ENCODE measurements around the gene TATDN3. TPM values are rescaled to one million over a fixed set of nuclear protein-coding genes. Genes with fewer than 3 reads are reported as not detected.

The TATDN3 gene
- total RNA-seq, 2 experiments from 2014 or later, result 13.9 to 18.6 TPM

DNA sequence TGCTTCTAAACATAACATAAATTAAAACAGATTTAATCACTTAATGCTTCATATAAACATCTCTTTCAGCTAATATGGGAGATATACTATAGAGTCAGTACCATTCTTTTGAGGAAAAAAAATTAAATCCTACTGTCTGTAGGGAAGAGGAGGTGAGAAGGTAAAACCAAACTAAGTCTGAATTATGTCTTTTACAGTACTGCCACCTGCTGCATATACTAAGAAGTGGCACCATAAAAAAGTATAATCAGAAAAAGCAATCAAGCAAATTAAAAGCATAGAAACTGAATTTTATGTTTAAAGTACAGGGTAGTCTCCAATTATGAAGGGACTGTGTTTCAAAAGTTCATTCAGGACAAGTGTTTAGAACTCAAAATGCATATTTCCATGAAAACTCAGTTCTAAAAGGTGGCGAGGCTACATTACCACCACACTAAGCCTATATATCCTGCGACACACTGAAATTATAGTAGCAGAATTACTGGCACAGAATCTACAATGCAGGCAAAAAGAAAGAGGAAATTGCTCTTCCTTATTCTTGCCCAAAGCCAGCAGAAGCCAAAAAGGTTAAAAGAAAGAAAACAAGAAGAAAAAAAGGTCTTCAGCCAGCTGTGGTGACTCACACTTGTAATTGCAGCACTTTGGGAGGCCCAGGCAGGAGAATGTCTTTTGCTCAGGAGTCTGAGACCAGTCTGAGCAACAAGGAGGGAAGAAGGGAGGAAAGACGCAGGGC is 9.1 kb upstream of the TATDN3 start:
- POLR2A ChIA-PET, result interaction anchor here (0.5 kb wide), 1 partner anchor 11 kb away, joined by 3 read pairs; no protein-coding TSS in a partner anchor
- ATAC-seq (ENCODE audit: low read depth) (no peak), DNase-seq (no peak)
- peaks cover 9% of the 10 kb centered on the region for H3K4me1 Mint-ChIP-seq
- no peaks in the 10 kb centered on the region for H3K9me3 Mint-ChIP-seq
- H3K27me3 Mint-ChIP-seq, result no peaks in the 10 kb centered on the region
- no peak overlapping the region for H3K4me3 Mint-ChIP-seq
- peaks cover 19% of the 10 kb centered on the region for H3K36me3 Mint-ChIP-seq
- H3K27ac Mint-ChIP-seq, result peak overlapping the region; percentile 32

DNA sequence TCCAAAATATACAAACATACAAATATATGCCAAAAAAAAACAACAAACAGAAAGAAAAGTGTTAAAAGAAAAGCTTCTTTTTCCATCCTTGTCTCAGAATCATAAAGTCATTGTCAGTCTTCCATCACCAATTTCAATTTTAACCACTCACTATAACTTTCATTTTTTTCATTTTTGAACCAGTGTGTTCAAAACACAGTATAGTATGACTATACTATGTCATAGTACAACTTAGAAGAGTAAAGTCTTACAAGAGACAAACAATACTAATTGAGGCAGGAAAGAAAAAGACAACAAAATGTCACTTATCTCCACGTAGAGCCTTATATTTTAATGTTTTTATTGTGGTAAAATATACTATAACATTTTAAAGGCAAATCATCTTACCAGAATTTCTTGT is 7.7 kb upstream of the TATDN3 start:
- H3K4me3 Mint-ChIP-seq, result no peak overlapping the region
- peaks cover 14% of the 10 kb centered on the region for H3K36me3 Mint-ChIP-seq
- no peak for ATAC-seq (ENCODE audit: low read depth)
- peaks cover 12% of the 10 kb centered on the region for H3K4me1 Mint-ChIP-seq
- no peaks in the 10 kb centered on the region for H3K9me3 Mint-ChIP-seq
- DNase-seq, result no peak
- no peaks in the 10 kb centered on the region for H3K27me3 Mint-ChIP-seq
- H3K27ac Mint-ChIP-seq, result no peak overlapping the region
- POLR2A ChIA-PET, result no interaction called here

DNA sequence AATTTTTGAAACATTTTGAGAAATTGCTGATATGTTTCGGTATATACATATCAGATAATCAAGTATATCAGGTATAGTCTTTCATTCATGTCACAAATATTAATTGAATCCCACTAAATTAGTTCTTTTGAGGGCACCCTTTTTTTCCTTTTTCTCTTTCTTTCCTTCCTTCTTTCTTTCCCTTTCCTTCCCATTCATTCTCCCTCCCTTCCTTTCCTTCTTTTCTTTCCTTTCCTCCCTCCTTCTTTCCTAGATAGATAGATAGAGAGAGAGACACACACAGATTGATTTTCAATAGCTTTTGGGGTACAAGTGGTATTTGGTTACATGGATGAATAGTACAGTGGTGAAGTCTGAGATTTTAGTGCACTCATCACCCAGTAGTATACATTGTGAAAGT is 5.8 kb upstream of the TATDN3 start:
- H3K36me3 Mint-ChIP-seq, result peaks cover 14% of the 10 kb centered on the region
- no peak for ATAC-seq (ENCODE audit: low read depth)
- H3K27ac Mint-ChIP-seq, result no peak overlapping the region
- DNase-seq, result no peak
- H3K4me1 Mint-ChIP-seq, result peaks cover 19% of the 10 kb centered on the region
- no peaks in the 10 kb centered on the region for H3K9me3 Mint-ChIP-seq
- no peak overlapping the region for H3K4me3 Mint-ChIP-seq
- POLR2A ChIA-PET, result interaction anchor here (1.2 kb wide), 1 partner anchor 177 kb away, joined by 4 read pairs; the partner anchor contains the start of gene ATF3
- H3K27me3 Mint-ChIP-seq, result no peaks in the 10 kb centered on the region

DNA sequence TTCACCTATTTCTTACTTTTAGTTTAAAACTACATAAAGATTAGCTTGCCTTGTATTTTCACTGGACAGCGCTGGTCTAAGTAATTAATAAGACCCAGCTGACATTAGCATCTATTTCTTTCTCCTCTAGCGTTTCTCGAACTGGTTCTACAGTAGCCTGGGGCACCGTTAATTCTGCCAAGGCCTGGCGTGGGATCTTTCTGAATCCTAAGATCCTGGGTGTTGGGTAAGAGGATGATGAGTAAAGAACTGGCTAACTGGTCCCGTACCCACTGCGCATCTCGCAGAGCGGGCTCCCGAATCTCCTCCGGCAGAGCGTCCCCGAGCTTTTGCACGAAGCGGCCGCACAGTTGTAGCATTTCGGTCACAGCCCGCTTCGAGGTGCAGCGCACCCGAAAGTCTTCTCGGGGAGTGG is 426 bp upstream of the TATDN3 start:
- H3K36me3 Mint-ChIP-seq, result peaks cover 10% of the 10 kb centered on the region
- peak overlapping the region; percentile 97 for H3K27ac Mint-ChIP-seq
- H3K9me3 Mint-ChIP-seq, result no peaks in the 10 kb centered on the region
- POLR2A ChIA-PET, result interaction anchor here (0.6 to 2.6 kb wide), 10 partner anchors 15 to 729 kb away, joined by 3 to 22 read pairs (median 5); partner anchors contain the start of genes ATF3 and FLVCR1
- peaks cover 27% of the 10 kb centered on the region for H3K4me1 Mint-ChIP-seq
- peak overlapping the region; percentile 99 for H3K4me3 Mint-ChIP-seq
- ATAC-seq (ENCODE audit: low read depth) (peak; percentile 70), DNase-seq (no peak)
- H3K27me3 Mint-ChIP-seq, result no peaks in the 10 kb centered on the region

DNA sequence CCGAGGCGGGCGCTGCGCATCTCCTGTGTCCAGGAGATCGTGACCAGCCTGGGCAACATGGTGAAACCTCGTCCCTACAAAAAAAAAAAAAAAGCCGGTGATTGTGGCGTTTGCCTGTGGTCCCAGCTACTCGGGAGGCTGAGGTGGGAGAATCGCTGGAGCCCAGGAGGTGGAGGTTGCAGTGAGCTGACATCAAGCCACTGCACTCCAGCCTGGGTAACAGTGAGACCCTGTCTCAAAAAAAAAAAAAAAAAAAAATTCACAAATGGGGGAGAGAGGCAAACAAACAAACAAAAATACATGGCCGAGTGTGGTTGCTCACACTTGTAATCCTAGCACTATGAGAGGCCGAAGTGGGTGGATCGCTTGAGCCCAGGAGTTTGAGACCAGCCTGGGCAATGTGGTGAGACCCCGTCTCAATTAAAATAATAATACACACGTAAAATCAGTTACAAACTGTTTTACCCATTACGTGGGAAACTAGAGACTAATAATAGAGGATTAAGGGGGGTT is 758 bp downstream of the TATDN3 start:
- DNase-seq (no peak), ATAC-seq (ENCODE audit: low read depth) (no peak)
- POLR2A ChIA-PET, result interaction anchor here (0.6 to 2.6 kb wide), 4 partner anchors 66 to 800 kb away, joined by 3 to 22 read pairs (median 6); partner anchors contain the start of gene FLVCR1
- H3K4me1 Mint-ChIP-seq, result peaks cover 27% of the 10 kb centered on the region
- peak overlapping the region; percentile 99 for H3K4me3 Mint-ChIP-seq
- H3K9me3 Mint-ChIP-seq, result no peaks in the 10 kb centered on the region
- no peaks in the 10 kb centered on the region for H3K27me3 Mint-ChIP-seq
- peak overlapping the region; percentile 97 for H3K27ac Mint-ChIP-seq
- H3K36me3 Mint-ChIP-seq, result peaks cover 10% of the 10 kb centered on the region

DNA sequence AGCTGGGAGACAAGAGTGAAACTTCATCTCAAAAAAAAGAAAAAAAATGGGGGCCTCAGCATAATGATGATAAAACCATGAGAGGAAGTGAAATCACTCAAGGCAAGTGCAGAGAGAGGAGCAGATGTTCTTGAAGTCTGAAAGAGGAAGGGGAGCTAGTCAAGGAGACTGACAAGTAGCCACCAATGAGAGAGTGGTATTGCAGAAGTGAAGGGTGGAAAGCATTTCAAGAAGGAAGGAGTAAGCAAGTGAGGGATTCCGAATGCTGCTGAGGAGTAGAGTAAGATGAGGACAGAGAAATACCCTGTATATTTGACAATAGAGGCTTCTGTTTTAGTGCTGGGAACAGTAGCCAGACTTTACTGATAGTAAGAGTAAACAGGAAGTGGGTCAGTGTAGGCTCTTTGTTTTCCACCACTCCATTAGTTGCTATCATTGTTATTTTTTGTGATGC is 2.9 kb downstream of the TATDN3 start:
- no peak for DNase-seq
- Mint-ChIP-seq H3K27me3 (no peaks in the 10 kb centered on the region), H3K4me1 (peaks cover 24% of the 10 kb centered on the region), H3K27ac (peak overlapping the region; percentile 74), H3K4me3 (peak overlapping the region; percentile 23), H3K9me3 (no peaks in the 10 kb centered on the region), H3K36me3 (peaks cover 14% of the 10 kb centered on the region)
- POLR2A ChIA-PET, result interaction anchor here (1.2 kb wide), 1 partner anchor 63 kb away, joined by 4 read pairs; the partner anchor contains the start of gene FLVCR1
- ATAC-seq (ENCODE audit: low read depth), result no peak

DNA sequence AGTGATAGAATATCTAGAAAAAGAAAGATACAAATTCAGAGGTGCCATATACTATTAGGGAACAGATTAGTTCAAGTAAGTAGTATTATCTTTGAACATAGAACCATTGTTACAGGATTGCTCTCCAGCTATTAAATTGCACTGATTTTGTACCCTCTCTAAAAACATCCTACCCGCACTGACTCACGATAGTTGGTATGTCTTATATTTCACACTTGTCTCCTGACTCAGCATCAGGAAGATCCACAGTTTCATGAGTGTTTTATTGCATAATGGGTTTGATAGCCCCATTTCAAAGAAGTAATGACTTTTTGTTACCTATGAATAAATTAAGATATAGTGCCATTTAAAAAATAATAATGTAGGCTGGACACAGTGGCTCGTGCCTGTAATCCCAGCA is 6.0 kb downstream of the TATDN3 start:
- POLR2A ChIA-PET, result no interaction called here
- DNase-seq (no peak), ATAC-seq (ENCODE audit: low read depth) (no peak)
- Mint-ChIP-seq H3K36me3 (peaks cover 16% of the 10 kb centered on the region), H3K4me3 (no peak overlapping the region), H3K27ac (no peak overlapping the region), H3K9me3 (no peaks in the 10 kb centered on the region), H3K4me1 (peaks cover 14% of the 10 kb centered on the region), H3K27me3 (no peaks in the 10 kb centered on the region)

DNA sequence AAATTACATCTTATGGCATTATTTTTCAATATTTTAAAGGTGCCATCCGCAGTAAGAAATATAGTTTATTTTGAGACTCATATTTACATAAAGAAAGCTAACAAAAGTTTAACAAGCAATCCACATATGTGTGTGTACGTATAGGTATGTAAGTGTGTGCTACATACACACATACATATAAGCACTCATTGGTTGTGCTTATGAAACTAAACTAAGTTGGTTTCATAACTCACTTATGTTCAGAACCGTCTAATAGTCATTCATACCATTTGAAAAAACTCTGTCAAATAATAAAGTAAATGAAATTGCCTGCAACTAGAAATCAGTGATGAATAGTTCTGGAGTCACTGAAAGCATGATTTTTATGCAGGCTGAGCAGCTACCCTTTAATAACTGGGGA is 14.1 kb downstream of the TATDN3 start:
- H3K27ac Mint-ChIP-seq, result no peak overlapping the region
- DNase-seq (no peak), ATAC-seq (ENCODE audit: low read depth) (no peak)
- no peak overlapping the region for H3K4me3 Mint-ChIP-seq
- no peaks in the 10 kb centered on the region for H3K27me3 Mint-ChIP-seq
- POLR2A ChIA-PET, result no interaction called here
- no peaks in the 10 kb centered on the region for H3K4me1 Mint-ChIP-seq
- peaks cover 4% of the 10 kb centered on the region for H3K36me3 Mint-ChIP-seq
- no peaks in the 10 kb centered on the region for H3K9me3 Mint-ChIP-seq

DNA sequence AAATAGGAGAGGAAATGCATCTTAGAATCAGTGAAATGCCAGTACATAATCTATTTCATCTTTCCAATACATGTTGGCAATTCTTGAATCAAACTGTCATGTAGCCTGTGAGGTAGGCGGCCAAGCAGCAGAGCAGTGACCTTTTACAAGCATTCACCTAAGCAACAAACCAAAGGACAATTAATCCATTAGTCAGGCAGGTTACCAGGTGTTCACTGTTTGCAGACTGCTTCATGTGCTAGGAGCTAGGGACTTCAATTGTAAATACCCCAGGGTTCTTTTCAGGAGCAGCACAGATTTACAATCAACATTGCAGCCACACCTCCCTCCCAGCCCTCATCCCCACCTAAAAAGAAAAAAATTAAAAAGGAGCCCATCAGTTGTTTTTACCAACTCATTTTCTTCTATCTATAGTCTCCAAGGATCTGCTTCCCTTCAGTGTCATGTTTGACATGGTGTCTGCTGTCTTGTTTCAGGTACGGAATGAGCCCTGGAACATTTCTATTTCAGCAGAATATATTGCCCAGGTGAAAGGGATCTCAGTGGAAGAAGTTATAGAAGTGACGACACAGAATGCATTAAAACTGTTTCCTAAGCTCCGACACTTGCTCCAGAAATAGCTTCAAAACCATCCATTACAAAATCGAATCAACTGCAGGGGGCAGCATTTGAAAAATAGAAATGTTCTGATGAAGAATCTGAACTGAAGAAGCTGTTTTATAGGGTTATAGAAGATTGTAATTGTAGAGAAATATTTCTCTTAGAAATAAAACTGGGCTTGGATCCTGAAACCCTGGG is 23.0 kb downstream of the TATDN3 start:
- ATAC-seq (ENCODE audit: low read depth) (no peak), DNase-seq (no peak)
- H3K27me3 Mint-ChIP-seq, result no peaks in the 10 kb centered on the region
- POLR2A ChIA-PET, result no interaction called here
- H3K27ac Mint-ChIP-seq, result no peak overlapping the region
- no peak overlapping the region for H3K4me3 Mint-ChIP-seq
- H3K36me3 Mint-ChIP-seq, result peaks cover 2% of the 10 kb centered on the region
- no peaks in the 10 kb centered on the region for H3K9me3 Mint-ChIP-seq
- peaks cover 6% of the 10 kb centered on the region for H3K4me1 Mint-ChIP-seq

DNA sequence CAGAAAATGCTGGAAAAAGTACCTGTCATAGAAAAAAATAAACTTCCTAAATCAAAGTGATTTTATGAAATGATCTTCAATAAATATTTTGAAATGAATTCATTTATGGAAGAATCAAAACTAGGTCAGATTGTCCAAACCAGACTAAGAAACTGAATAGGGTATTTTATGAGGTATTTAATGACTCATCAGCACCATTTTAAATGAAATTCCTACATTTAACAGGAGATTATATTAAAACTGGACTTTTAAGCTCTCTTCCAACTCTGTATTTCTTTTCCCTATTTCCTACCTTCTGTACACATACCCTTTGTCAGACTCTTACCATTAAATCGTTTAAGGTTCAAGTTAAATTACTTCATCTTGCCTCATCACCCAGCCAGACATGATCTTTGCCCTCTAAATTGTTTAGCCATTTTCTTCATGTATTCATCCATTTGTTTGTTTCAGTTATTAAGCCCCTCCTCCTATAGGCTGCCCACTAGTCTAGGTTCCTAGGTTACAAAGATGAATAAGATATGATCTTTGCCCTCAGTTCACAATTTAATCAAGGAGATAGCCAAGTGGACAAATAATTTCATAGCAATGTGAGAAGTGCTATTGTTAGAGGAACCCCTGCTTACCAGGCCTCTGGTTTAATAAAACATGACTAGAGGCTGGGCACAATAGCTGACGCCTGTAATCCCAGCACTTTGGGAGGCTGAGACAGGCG is 25.0 kb downstream of the TATDN3 start:
- no peak overlapping the region for H3K4me3 Mint-ChIP-seq
- DNase-seq (no peak), ATAC-seq (ENCODE audit: low read depth) (no peak)
- no peaks in the 10 kb centered on the region for H3K27me3 Mint-ChIP-seq
- H3K27ac Mint-ChIP-seq, result no peak overlapping the region
- H3K9me3 Mint-ChIP-seq, result no peaks in the 10 kb centered on the region
- H3K4me1 Mint-ChIP-seq, result peaks cover 6% of the 10 kb centered on the region
- POLR2A ChIA-PET, result no interaction called here
- peaks cover 2% of the 10 kb centered on the region for H3K36me3 Mint-ChIP-seq

DNA sequence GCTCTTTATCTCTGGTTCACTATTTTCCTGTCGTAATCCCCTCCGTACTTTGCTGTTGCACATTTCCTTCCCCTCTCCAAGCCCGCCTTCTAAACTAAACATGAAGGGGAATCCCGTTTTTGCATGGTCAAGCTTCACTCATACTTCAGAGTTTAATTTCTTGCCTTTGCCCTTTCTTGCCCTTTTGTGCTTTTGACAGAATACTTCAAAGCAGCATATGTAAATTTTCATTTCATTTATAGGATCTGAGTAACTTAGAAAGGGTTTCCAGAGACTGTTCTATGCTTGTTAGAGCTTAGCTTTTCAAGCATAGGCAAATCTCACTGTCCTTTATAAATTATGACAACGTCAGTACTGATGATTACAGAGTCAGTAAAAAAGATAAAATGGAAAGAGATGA is 28.0 kb downstream of the TATDN3 start:
- Mint-ChIP-seq H3K27ac (no peak overlapping the region), H3K4me1 (peaks cover 6% of the 10 kb centered on the region), H3K9me3 (peaks cover 5% of the 10 kb centered on the region), H3K4me3 (no peak overlapping the region), H3K27me3 (no peaks in the 10 kb centered on the region), H3K36me3 (peaks cover 4% of the 10 kb centered on the region)
- ATAC-seq (ENCODE audit: low read depth) (no peak), DNase-seq (no peak)
- POLR2A ChIA-PET, result no interaction called here

DNA sequence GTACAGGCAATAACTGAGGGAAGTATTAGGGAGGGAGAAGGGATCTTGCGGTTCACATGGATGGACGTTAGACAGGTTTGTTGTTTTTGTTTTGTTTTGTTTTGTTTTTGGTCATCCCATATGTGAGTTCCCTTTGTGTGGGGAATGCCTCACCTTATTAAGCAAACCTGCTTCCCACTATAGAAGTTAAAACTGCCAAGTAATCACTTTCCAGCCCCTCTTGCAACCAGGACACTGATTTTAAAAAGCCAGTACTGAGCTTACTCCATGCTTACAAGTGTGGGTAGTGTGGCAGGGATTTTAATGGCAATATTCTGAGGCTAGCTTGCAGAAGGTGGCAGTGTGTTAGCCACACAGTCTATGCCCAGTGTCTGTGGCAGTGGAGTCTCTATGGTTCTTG is 29.3 kb downstream of the TATDN3 start:
- ATAC-seq (ENCODE audit: low read depth) (no peak), DNase-seq (no peak)
- H3K4me3 Mint-ChIP-seq, result no peak overlapping the region
- H3K4me1 Mint-ChIP-seq, result peaks cover 4% of the 10 kb centered on the region
- peaks cover 9% of the 10 kb centered on the region for H3K9me3 Mint-ChIP-seq
- H3K36me3 Mint-ChIP-seq, result peaks cover 4% of the 10 kb centered on the region
- POLR2A ChIA-PET, result no interaction called here
- H3K27me3 Mint-ChIP-seq, result no peaks in the 10 kb centered on the region
- H3K27ac Mint-ChIP-seq, result no peak overlapping the region

DNA sequence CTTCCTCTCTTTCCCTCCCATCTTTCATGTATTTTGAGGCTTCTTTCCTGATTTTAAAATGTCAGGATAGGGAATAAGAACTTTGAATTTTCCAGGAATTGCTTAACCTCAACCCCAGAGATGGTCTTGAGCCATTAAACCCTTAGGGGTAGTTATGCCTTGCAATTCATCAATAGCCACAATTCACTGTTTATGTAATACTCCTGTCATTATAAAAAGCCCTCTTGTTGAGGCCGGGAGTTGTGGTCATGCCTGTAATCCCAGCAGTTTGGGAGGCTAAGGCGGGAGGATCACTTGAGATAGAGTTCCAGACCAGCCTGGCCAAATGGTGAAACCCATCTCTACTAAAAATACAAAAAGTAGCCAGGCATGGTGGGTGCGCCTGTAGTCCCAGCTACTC is 31.3 kb downstream of the TATDN3 start:
- POLR2A ChIA-PET, result no interaction called here
- ATAC-seq (ENCODE audit: low read depth) (no peak), DNase-seq (no peak)
- Mint-ChIP-seq H3K27ac (no peak overlapping the region), H3K4me1 (peaks cover 4% of the 10 kb centered on the region), H3K4me3 (no peak overlapping the region), H3K27me3 (peaks cover 5% of the 10 kb centered on the region), H3K36me3 (peaks cover 2% of the 10 kb centered on the region), H3K9me3 (peaks cover 14% of the 10 kb centered on the region)

Measured in activated naive CD8-positive, alpha-beta T cell treated with anti-CD3 and anti-CD28 coated beads, Interleukin-2, amount 10 ng/mL, durations not matched to agents 7 days and 5 days (primary cell).